ENCODE results near the gene PDE5A.

- TF ChIP-seq CTCF (IDR thresholded peaks at IDR 0.05) = no peak
- no peak for TF ChIP-seq POLR2A (IDR thresholded peaks at IDR 0.05)
Observed at GRCh38 chr4:119638359-119638758, 9.8 kb upstream of the PDE5A start.

All from lower leg skin (tissue), 3 donors.